B cell (primary cell): Measurements from ENCODE around the gene LPGAT1. TPM values are rescaled to one million over a fixed set of nuclear protein-coding genes. Genes with fewer than 3 reads are reported as not detected.
"Not testable (repeated sequence)": the region's sequence is repeated elsewhere in the genome, so short reads cannot be mapped to it uniquely, and the experiment has no call there.

Experiments used
- ATAC-seq: fragments of 200-7000 bp; cut with Tn5 transposase; one replicate; pipeline ENCODE4 v1.10.0; 2021; ENCODE audit warnings: low read depth, mild to moderate bottlenecking, moderate number of reproducible peaks, moderate library complexity
- CTCF ChIA-PET: fragments of 350-600 bp; sonication (Branson Sonifier 250); formaldehyde crosslinking; loops from one replicate; lab custom pipeline; 2021; ENCODE audit warnings: antibody characterized with exemption, inconsistent platforms; lab: Charles Lee
- POLR2A ChIA-PET: fragments of 350-600 bp; sonication (Branson Sonifier 250); formaldehyde crosslinking; loops from one replicate; lab custom pipeline; 2021; ENCODE audit warnings: antibody characterized with exemption; lab: Charles Lee
- DNase-seq: peaks from one replicate; pipeline ENCODE4 v3.0.0; 2013
- H2AFZ ChIP-seq: 2 replicates; pipeline ENCODE4 v1.6.1; 2012; ENCODE audit warnings: mild to moderate bottlenecking, low read depth, low read length; ENCODE audit not compliant: insufficient read depth, poor library complexity, severe bottlenecking
- H3K27ac ChIP-seq, 2 donors: 1 replicate in 1 of 2; 2 replicates in 1 of 2; pipeline ENCODE4 v1.5.1; 2012 to 2013; ENCODE audit warnings: low read length in 2 of 2, mild to moderate bottlenecking in 2 of 2, moderate library complexity in 1 of 2
- H3K27me3 ChIP-seq, 4 experiments: fragments of 200-600 bp in 1 of 4; sonication (generic) in 1 of 4; replicated peaks in 1 of 4; 1 replicate in 2 of 4; 2 replicates in 2 of 4; pipeline versions ENCODE4 v1.6.1 to v1.7.0; 2013 to 2016; ENCODE audit warnings: low read length in 3 of 4, mild to moderate bottlenecking in 2 of 4, mixed read lengths in 1 of 4, moderate library complexity in 1 of 4; ENCODE audit not compliant: insufficient read depth in 4 of 4, control insufficient read depth in 3 of 4; ENCODE audit errors: control extremely low read depth in 1 of 4
- H3K36me3 ChIP-seq, 2 experiments: replicated peaks in 1 of 2; 1 replicate in 1 of 2; 2 replicates in 1 of 2; pipeline versions ENCODE4 v1.6.1 to v1.7.1; 2013; ENCODE audit warnings: low read length in 1 of 2; ENCODE audit not compliant: insufficient read depth in 2 of 2, control insufficient read depth in 1 of 2; ENCODE audit errors: control extremely low read depth in 1 of 2, extremely low read depth in 1 of 2
- H3K4me1 ChIP-seq, 2 donors: fragments of 200-600 bp in 1 of 2; sonication (generic) in 1 of 2; 1 replicate in 1 of 2; 2 replicates in 1 of 2; pipeline versions ENCODE4 v1.5.1 to v1.6.1; 2013 to 2017; ENCODE audit warnings: low read length in 2 of 2; ENCODE audit not compliant: control insufficient read depth in 2 of 2, insufficient read depth in 2 of 2
- H3K4me2 ChIP-seq: replicated peaks from 2 replicates; pipeline ENCODE3; 2012; ENCODE audit warnings: mild to moderate bottlenecking, low read depth, low read length; ENCODE audit not compliant: poor library complexity, severe bottlenecking
- H3K4me3 ChIP-seq, 5 experiments: fragments of 200-600 bp in 1 of 5; sonication (generic) in 1 of 5; 1 replicate in 3 of 5; 2 replicates in 2 of 5; pipeline versions ENCODE4 v1.5.1 to v1.7.0; 2011 to 2016; ENCODE audit warnings: low read length in 4 of 5, mild to moderate bottlenecking in 4 of 5, low read depth in 2 of 5, control low read depth in 1 of 5, moderate library complexity in 1 of 5; ENCODE audit not compliant: insufficient read depth in 1 of 5; ENCODE audit errors: control extremely low read depth in 1 of 5, extremely low read depth in 1 of 5
- H3K79me2 ChIP-seq: fragments of 200-600 bp; sonication (generic); one replicate; pipeline ENCODE4 v1.6.0; 2016; ENCODE audit warnings: low read length; ENCODE audit not compliant: control insufficient read depth, insufficient read depth
- H3K9ac ChIP-seq: fragments of 200-600 bp; sonication (generic); 2 replicates; pipeline ENCODE4 v1.6.1; 2017; ENCODE audit warnings: mild to moderate bottlenecking, low read length, moderate library complexity
- H3K9me3 ChIP-seq, 3 donors: one replicate each; pipeline versions ENCODE4 v1.6.1 to v1.7.1; 2013; ENCODE audit warnings: low read length in 2 of 3; ENCODE audit not compliant: control insufficient read depth in 2 of 3, insufficient read depth in 1 of 3; ENCODE audit errors: control extremely low read depth in 1 of 3
- H4K20me1 ChIP-seq: 2 replicates; pipeline ENCODE4 v1.6.0; 2012; ENCODE audit warnings: mild to moderate bottlenecking, low read length; ENCODE audit not compliant: insufficient read depth, control insufficient read depth, poor library complexity, severe bottlenecking
- H3K27ac Mint-ChIP-seq: one replicate; pipeline ENCODE4 v1.8.0; 2021; ENCODE audit warnings: mixed read lengths
- H3K27me3 Mint-ChIP-seq: one replicate; pipeline ENCODE4 v1.8.0; 2021; ENCODE audit warnings: mixed read lengths
- H3K4me1 Mint-ChIP-seq: one replicate; pipeline ENCODE4 v1.8.0; 2021; ENCODE audit warnings: mixed read lengths
- H3K4me3 Mint-ChIP-seq: one replicate; pipeline ENCODE4 v1.8.0; 2021; ENCODE audit warnings: mixed read lengths
- H3K9me3 Mint-ChIP-seq: one replicate; pipeline ENCODE4 v1.8.0; 2022; ENCODE audit warnings: mixed read lengths; ENCODE audit not compliant: insufficient read depth
- CTCF ChIP-seq: fragments of 200-600 bp; IDR thresholded peaks from one replicate; pipeline ENCODE4 v1.8.0; 2022; ENCODE audit warnings: antibody characterized with exemption, mild to moderate bottlenecking
- EZH2 ChIP-seq: IDR thresholded peaks from 2 replicates; pipeline ENCODE4 v1.6.1; 2012; ENCODE audit warnings: borderline replicate concordance, low read depth, mild to moderate bottlenecking, moderate library complexity, low read length; ENCODE audit not compliant: insufficient read depth, poor library complexity, severe bottlenecking
- WGBS: methylation state at CpG from one replicate; pipeline ENCODE4 v1.1.5; 2013; ENCODE audit warnings: missing lambda C conversion rate; ENCODE audit not compliant: insufficient coverage; 5-methylcytosine and 5-hydroxymethylcytosine counted together
- intact Hi-C: fragments of 100-400 bp; cut with micrococcal nuclease; formaldehyde crosslinking; loops from one replicate; pipeline ENCODE4 v1.10.0; 2022
- polyA plus RNA-seq: library from polyadenylated mRNA; depleted of rRNA; stranded (reverse); fragments of >200 nt; gene quantifications from 2 replicates; pipeline ENCODE4 v1.2.3, GENCODE V29; 2012
- total RNA-seq, 2 donors: library from RNA; stranded (reverse); fragments of 120-200 nt in 1 of 2; gene quantifications; 1 replicate in 1 of 2; 2 replicates in 1 of 2; pipeline versions ENCODE4 v1.2.3 to v1.2.4, GENCODE V29; 2013 to 2022

LPGAT1 gene
- total and polyA plus RNA-seq, 2 donors (not counting 1 experiment from before 2014, with no cell fraction given), result 9.3 to 63.8 TPM

- H3K4me3 ChIP-seq, result no peak overlapping the region
- no peaks in the 10 kb centered on the region for H3K79me2 ChIP-seq
- no peaks in the 10 kb centered on the region for H4K20me1 ChIP-seq
- Mint-ChIP-seq H3K4me1 (no peaks in the 10 kb centered on the region), H3K27me3 (peaks cover 14% of the 10 kb centered on the region), H3K27ac (no peak overlapping the region), H3K9me3 (peaks cover 4% of the 10 kb centered on the region), H3K4me3 (no peak overlapping the region)
- no peaks in the 10 kb centered on the region for H3K27me3 ChIP-seq
- no peak overlapping the region for H3K4me2 ChIP-seq
- POLR2A ChIA-PET, result no interaction called here
- 100% methylated on average over 1 of the region's 6 CpGs for WGBS
- TF ChIP-seq CTCF, result no peak
- TF ChIP-seq EZH2, result no peak
- H3K9ac ChIP-seq, result no peak overlapping the region
- no peaks in the 10 kb centered on the region for H3K4me1 ChIP-seq
- ATAC-seq, result no peak
- no peak for DNase-seq
- intact Hi-C loops, result no loop called here
- no peaks in the 10 kb centered on the region for H3K36me3 ChIP-seq
- no peak overlapping the region for H2AFZ ChIP-seq
- H3K9me3 ChIP-seq, result peaks cover 2 to 9% (median 3%) of the 10 kb centered on the region in 3 donors
- CTCF ChIA-PET, result no interaction called here
- H3K27ac ChIP-seq, result no peak overlapping the region
Observed at GRCh38 chr1:211722277-211723175, 108.0 kb downstream of the LPGAT1 start.

GRCh38 chr1:211716555-211716954 lies 114.0 kb downstream of the LPGAT1 start:
- H3K27ac Mint-ChIP-seq, H3K79me2 ChIP-seq, H3K9ac ChIP-seq, H3K4me2 ChIP-seq, CTCF ChIA-PET, H3K4me1 ChIP-seq, H3K27me3 ChIP-seq, H3K4me3 Mint-ChIP-seq, H2AFZ ChIP-seq, H3K9me3 Mint-ChIP-seq, H3K9me3 ChIP-seq, H3K4me3 ChIP-seq, DNase-seq, H3K27me3 Mint-ChIP-seq, H3K4me1 Mint-ChIP-seq, H3K27ac ChIP-seq, H4K20me1 ChIP-seq, intact Hi-C loops, POLR2A ChIA-PET, H3K36me3 ChIP-seq, ATAC-seq: not testable (repeated sequence)
- 100% methylated on average over 1 of the region's 4 CpGs for WGBS
